PC-3 (cell line): ENCODE data around the gene AACS. TPM values are rescaled to one million over a fixed set of nuclear protein-coding genes. Genes with fewer than 3 reads are reported as not detected.
"Not testable (repeated sequence)": the region's sequence is repeated elsewhere in the genome, so short reads cannot be mapped to it uniquely, and the experiment has no call there.

Experiments
- ATAC-seq: fragments of 200-7000 bp; cut with Tn5 transposase; 2 replicates; pipeline ENCODE4 v1.9.1; 2020; ENCODE audit warnings: mild to moderate bottlenecking, moderate library complexity
- BruUV-seq: library from RNA; stranded (reverse); fragments of 400-500 nt; replicated peaks from 2 replicates; lab custom pipeline; 2021; lab: Mats Ljungman, UMichigan
- CTCF ChIA-PET: fragments of 300-600 bp; sonication (Branson Sonifier 250); formaldehyde crosslinking; loops from one replicate; lab custom pipeline; 2022; ENCODE audit warnings: antibody characterized with exemption; lab: Charles Lee
- POLR2A ChIA-PET: fragments of 300-600 bp; sonication (Branson Sonifier 250); formaldehyde crosslinking; loops from one replicate; lab custom pipeline; 2022; ENCODE audit warnings: antibody characterized with exemption; ENCODE audit not compliant: unreplicated experiment; lab: Charles Lee
- DNase-seq: peaks from one replicate; pipeline ENCODE4 v3.0.0-alpha.2; 2015
- H2AFZ ChIP-seq: fragments of 300-600 bp; sonication (generic); 2 replicates; pipeline ENCODE4 v1.6.0; 2016; ENCODE audit warnings: antibody characterized with exemption, low read length
- H3F3A ChIP-seq: fragments of 300-600 bp; sonication (generic); one replicate; pipeline ENCODE4 v1.6.0; 2017; ENCODE audit warnings: antibody characterized with exemption, low read length, control low read depth, mild to moderate bottlenecking; ENCODE audit not compliant: unreplicated experiment
- H3K27ac ChIP-seq: fragments of 300-600 bp; sonication (generic); 2 replicates; pipeline ENCODE4 v1.5.1; 2016; ENCODE audit warnings: mild to moderate bottlenecking, low read length
- H3K27me3 ChIP-seq: fragments of 300-600 bp; sonication (generic); 2 replicates; pipeline ENCODE4 v1.6.1; 2016; ENCODE audit warnings: low read length, mixed read lengths
- H3K36me3 ChIP-seq: fragments of 300-600 bp; sonication (generic); 2 replicates; pipeline ENCODE4 v1.6.1; 2016; ENCODE audit warnings: low read depth, mixed run types, low read length, mixed read lengths
- H3K4me1 ChIP-seq: fragments of 300-600 bp; sonication (generic); 2 replicates; pipeline ENCODE4 v1.5.1; 2016; ENCODE audit warnings: low read length; ENCODE audit not compliant: insufficient read depth
- H3K4me2 ChIP-seq: fragments of 300-600 bp; sonication (generic); 2 replicates; pipeline ENCODE4 v1.6.0; 2016; ENCODE audit warnings: low read length
- H3K4me3 ChIP-seq: fragments of 300-600 bp; sonication (generic); 2 replicates; pipeline ENCODE4 v1.5.1; 2016; ENCODE audit warnings: mild to moderate bottlenecking, low read length, mixed read lengths
- H3K79me2 ChIP-seq: fragments of 300-600 bp; sonication (generic); 2 replicates; pipeline ENCODE4 v1.6.1; 2017; ENCODE audit warnings: low read length, mixed read lengths
- H3K9ac ChIP-seq: fragments of 300-600 bp; sonication (generic); 2 replicates; pipeline ENCODE4 v1.6.0; 2016; ENCODE audit warnings: mild to moderate bottlenecking, low read length
- H3K9me2 ChIP-seq: fragments of 300-600 bp; sonication (generic); replicated peaks from 2 replicates; pipeline ENCODE4 v1.6.1; 2016; ENCODE audit warnings: mixed run types, low read length, mixed read lengths
- H3K9me3 ChIP-seq: fragments of 300-600 bp; sonication (generic); 2 replicates; pipeline ENCODE4 v1.6.1; 2016; ENCODE audit warnings: low read length, mixed read lengths
- H4K20me1 ChIP-seq: fragments of 300-600 bp; sonication (generic); 2 replicates; pipeline ENCODE4 v1.6.1; 2016; ENCODE audit warnings: low read length, mixed read lengths
- CTCF ChIP-seq: fragments of 300-600 bp; sonication (generic); conservative IDR thresholded peaks from 2 replicates; pipeline ENCODE4 v1.5.1; 2017; ENCODE audit warnings: antibody characterized with exemption, low read depth, mild to moderate bottlenecking, low read length
- EZH2phosphoT487 ChIP-seq: fragments of 300-600 bp; sonication (generic); IDR thresholded peaks from 2 replicates; pipeline ENCODE4 v1.6.1; 2018; ENCODE audit warnings: mild to moderate bottlenecking, antibody characterized with exemption, low read length, borderline replicate concordance
- intact Hi-C: fragments of 100-400 bp; cut with micrococcal nuclease; formaldehyde crosslinking; loops from 2 replicates; pipeline ENCODE4 v1.9.0; 2023
- total RNA-seq: library from RNA; depleted of rRNA; stranded (reverse); fragments of >200 nt; gene quantifications from 2 replicates; pipeline ENCODE4 v1.2.3, GENCODE V29; 2014

The AACS gene
- total RNA-seq, 1 experiment from 2014 or later = 31.9 TPM

GRCh38 chr12:125028106-125028505, 37.1 kb upstream of the AACS start:
- ChIA-PET CTCF (no interaction called here), POLR2A (interaction anchor here (0.6 kb wide), 1 partner anchor 8 kb away, joined by 4 read pairs; no protein-coding TSS in a partner anchor)
- intact Hi-C loops = no loop called here
- Histone ChIP-seq H3K36me3 (peaks cover 3% of the 10 kb centered on the region; the same call in 1 of the 2 replicates), H3K27me3 (no peaks in the 10 kb centered on the region), H2AFZ (no peak overlapping the region), H3K27ac (no peak overlapping the region), H3K4me3 (no peak overlapping the region), H3F3A (no peaks in the 10 kb centered on the region), H3K9me2 (no peaks in the 10 kb centered on the region), H3K4me2 (no peak overlapping the region), H3K9me3 (no peaks in the 10 kb centered on the region), H3K9ac (no peak overlapping the region), H4K20me1 (no peaks in the 10 kb centered on the region), H3K4me1 (no peaks in the 10 kb centered on the region), H3K79me2 (no peaks in the 10 kb centered on the region)
- TF ChIP-seq CTCF (no peak), EZH2phosphoT487 (no peak)
- BruUV-seq = TSS peak; percentile 7
- ATAC-seq (no peak), DNase-seq (no peak)

GRCh38 chr12:125029761-125030358, 35.4 kb upstream of the AACS start:
- Histone ChIP-seq H3K9me2 (no peaks in the 10 kb centered on the region), H3K79me2 (no peaks in the 10 kb centered on the region), H3K27me3 (no peaks in the 10 kb centered on the region), H4K20me1 (no peaks in the 10 kb centered on the region), H3K4me3 (no peak overlapping the region), H3K4me1 (no peaks in the 10 kb centered on the region), H3K9me3 (no peaks in the 10 kb centered on the region), H2AFZ (no peak overlapping the region), H3K27ac (no peak overlapping the region), H3K4me2 (no peak overlapping the region), H3K36me3 (no peaks in the 10 kb centered on the region; the same call in 1 of the 2 replicates), H3F3A (no peaks in the 10 kb centered on the region), H3K9ac (no peak overlapping the region)
- TF ChIP-seq EZH2phosphoT487 = no peak
- no peak for TF ChIP-seq CTCF
- ATAC-seq (no peak), DNase-seq (no peak)
- BruUV-seq = no TSS peak
- ChIA-PET CTCF (no interaction called here), POLR2A (no interaction called here)
- intact Hi-C loops = no loop called here

GRCh38 chr12:125031471-125031870, 33.8 kb upstream of the AACS start:
- intact Hi-C loops, H4K20me1 ChIP-seq: not testable (repeated sequence)

More at GRCh38 chr12:125031471-125031870, 33.8 kb upstream of the AACS start:
- H3K9me2 ChIP-seq, DNase-seq, H3K4me2 ChIP-seq, H3K79me2 ChIP-seq, H3K4me1 ChIP-seq, ATAC-seq, H2AFZ ChIP-seq, H3K36me3 ChIP-seq, H3F3A ChIP-seq, CTCF ChIA-PET, BruUV-seq, H3K27me3 ChIP-seq, H3K4me3 ChIP-seq, H3K9ac ChIP-seq, H3K9me3 ChIP-seq, H3K27ac ChIP-seq, POLR2A ChIA-PET: not testable (repeated sequence)
